DOHH2 (cell line): ENCODE results near the gene PRELID1.

Experiments
- H3F3A ChIP-seq: fragments of 200-600 bp; sonication (generic), shearing (Covaris generic); 2 replicates; pipeline ENCODE4 v1.6.0; 2016; ENCODE audit warnings: antibody characterized with exemption, mild to moderate bottlenecking; ENCODE audit not compliant: control insufficient read depth, insufficient read depth
- H3K27ac ChIP-seq: fragments of 200-600 bp; sonication (generic); 2 replicates; pipeline ENCODE4 v1.5.1; 2014; ENCODE audit warnings: low read depth, mild to moderate bottlenecking, low read length, moderate library complexity
- H3K27me3 ChIP-seq: fragments of 200-600 bp; sonication (generic); 2 replicates; pipeline ENCODE4 v1.6.1; 2014; ENCODE audit warnings: mild to moderate bottlenecking, low read length, mixed read lengths; ENCODE audit not compliant: control insufficient read depth
- H3K36me3 ChIP-seq: fragments of 200-600 bp; sonication (generic); 2 replicates; pipeline ENCODE4 v1.6.1; 2014; ENCODE audit warnings: mild to moderate bottlenecking, low read length, moderate library complexity, mixed read lengths; ENCODE audit not compliant: control insufficient read depth
- H3K4me1 ChIP-seq: fragments of 200-600 bp; sonication (generic); 2 replicates; pipeline ENCODE4 v1.6.1; 2014; ENCODE audit warnings: mild to moderate bottlenecking, low read length, mixed read lengths; ENCODE audit not compliant: control insufficient read depth
- H3K4me2 ChIP-seq: fragments of 200-600 bp; sonication (generic); 2 replicates; pipeline ENCODE4 v1.6.0; 2014; ENCODE audit warnings: mild to moderate bottlenecking, low read length, moderate library complexity
- H3K4me3 ChIP-seq: fragments of 200-600 bp; sonication (generic); 2 replicates; pipeline ENCODE4 v1.5.1; 2014; ENCODE audit warnings: mild to moderate bottlenecking, low read length, mixed read lengths
- H3K79me2 ChIP-seq: fragments of 200-600 bp; sonication (generic); 2 replicates; pipeline ENCODE4 v1.6.1; 2014; ENCODE audit warnings: mild to moderate bottlenecking, low read length, mixed read lengths; ENCODE audit not compliant: control insufficient read depth
- H3K9me2 ChIP-seq: fragments of 200-600 bp; sonication (generic); replicated peaks from 2 replicates; pipeline ENCODE4 v1.6.1; 2014; ENCODE audit warnings: mild to moderate bottlenecking, low read length, mixed read lengths; ENCODE audit not compliant: control insufficient read depth
- H3K9me3 ChIP-seq: fragments of 200-600 bp; sonication (generic); 2 replicates; pipeline ENCODE4 v1.6.1; 2014; ENCODE audit warnings: antibody characterized with exemption, low read length, mixed read lengths; ENCODE audit not compliant: control insufficient read depth, insufficient read depth
- H4K20me1 ChIP-seq: fragments of 200-600 bp; sonication (generic); 2 replicates; pipeline ENCODE4 v1.6.0; 2014; ENCODE audit warnings: low read depth, mild to moderate bottlenecking, antibody characterized with exemption, low read length, moderate library complexity; ENCODE audit not compliant: control insufficient read depth, insufficient read depth
- EZH2phosphoT487 ChIP-seq: fragments of 200-600 bp; sonication (generic); IDR thresholded peaks from 2 replicates; pipeline ENCODE4 v1.6.1; 2017; ENCODE audit warnings: borderline replicate concordance, mild to moderate bottlenecking, antibody characterized with exemption, low read length, moderate library complexity, mixed read lengths
- TF ChIP-seq, protein P1 (sequence below): fragments of 200-600 bp; sonication (generic); IDR thresholded peaks from one replicate; pipeline ENCODE4 v1.5.1; 2014; ENCODE audit warnings: antibody characterized with exemption, mild to moderate bottlenecking, low read depth, low read length; ENCODE audit not compliant: poor library complexity, severe bottlenecking

The PRELID1 gene

DNA sequence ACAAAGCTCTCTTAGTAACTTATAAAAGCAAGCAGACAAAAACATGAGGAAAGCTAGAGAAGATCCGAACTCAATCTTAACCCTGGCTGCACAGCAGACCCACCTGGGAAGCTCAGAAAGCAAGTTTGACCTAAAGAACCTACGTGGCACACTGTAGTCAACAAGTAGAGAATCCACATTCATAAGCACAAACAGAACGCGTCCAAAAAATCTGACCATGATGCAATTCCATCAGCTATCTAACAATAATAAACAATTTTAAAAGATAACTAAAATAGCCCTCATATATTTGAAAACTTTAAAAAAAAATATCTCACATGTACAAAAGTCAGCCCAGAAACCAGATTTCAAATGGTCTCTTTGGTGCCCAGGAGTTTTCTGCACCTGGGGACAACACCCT is 43.2 kb downstream of the PRELID1 start:
- Histone ChIP-seq H3K4me1 (peaks cover 27% of the 10 kb centered on the region), H3K27ac (no peak overlapping the region), H3F3A (0 out of 2 replicates have a peak, but pooled peaks cover 3% of the 10 kb centered on the region), H3K9me2 (no peaks in the 10 kb centered on the region), H3K4me2 (no peak overlapping the region), H3K79me2 (peaks cover 92% of the 10 kb centered on the region), H3K27me3 (no peaks in the 10 kb centered on the region), H3K9me3 (no peaks in the 10 kb centered on the region), H3K4me3 (no peak overlapping the region), H3K36me3 (peaks cover 57% of the 10 kb centered on the region), H4K20me1 (peaks cover 19% of the 10 kb centered on the region; the same call in 1 of the 2 replicates)
- TF ChIP-seq EZH2phosphoT487 = no peak
- TF ChIP-seq, protein P1, sequence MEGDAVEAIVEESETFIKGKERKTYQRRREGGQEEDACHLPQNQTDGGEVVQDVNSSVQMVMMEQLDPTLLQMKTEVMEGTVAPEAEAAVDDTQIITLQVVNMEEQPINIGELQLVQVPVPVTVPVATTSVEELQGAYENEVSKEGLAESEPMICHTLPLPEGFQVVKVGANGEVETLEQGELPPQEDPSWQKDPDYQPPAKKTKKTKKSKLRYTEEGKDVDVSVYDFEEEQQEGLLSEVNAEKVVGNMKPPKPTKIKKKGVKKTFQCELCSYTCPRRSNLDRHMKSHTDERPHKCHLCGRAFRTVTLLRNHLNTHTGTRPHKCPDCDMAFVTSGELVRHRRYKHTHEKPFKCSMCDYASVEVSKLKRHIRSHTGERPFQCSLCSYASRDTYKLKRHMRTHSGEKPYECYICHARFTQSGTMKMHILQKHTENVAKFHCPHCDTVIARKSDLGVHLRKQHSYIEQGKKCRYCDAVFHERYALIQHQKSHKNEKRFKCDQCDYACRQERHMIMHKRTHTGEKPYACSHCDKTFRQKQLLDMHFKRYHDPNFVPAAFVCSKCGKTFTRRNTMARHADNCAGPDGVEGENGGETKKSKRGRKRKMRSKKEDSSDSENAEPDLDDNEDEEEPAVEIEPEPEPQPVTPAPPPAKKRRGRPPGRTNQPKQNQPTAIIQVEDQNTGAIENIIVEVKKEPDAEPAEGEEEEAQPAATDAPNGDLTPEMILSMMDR = no peak

DNA sequence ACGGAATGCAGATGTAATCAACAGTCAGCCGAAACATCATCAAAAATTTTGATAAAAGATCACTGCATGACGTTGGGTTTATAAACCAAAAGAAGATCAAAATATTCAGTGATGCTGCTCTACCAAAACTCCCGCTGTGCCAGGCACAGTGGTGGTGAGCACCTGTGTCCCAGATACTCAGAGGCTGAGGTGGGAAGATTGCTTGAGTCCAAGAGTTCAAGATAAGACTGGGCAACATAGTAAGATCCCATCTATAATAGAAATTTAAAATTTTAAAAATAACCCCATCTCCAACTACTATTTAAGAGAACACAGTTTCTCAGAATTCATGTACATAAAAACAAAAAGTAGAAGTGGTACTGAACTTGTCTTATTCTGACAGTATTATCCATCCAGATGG is 44.1 kb downstream of the PRELID1 start:
- no peak overlapping the region for H3K27ac ChIP-seq
- peak overlapping the region; percentile 30; the same call in 1 of the 2 replicates for H3K4me2 ChIP-seq
- peaks cover 33% of the 10 kb centered on the region for H3K4me1 ChIP-seq
- TF ChIP-seq EZH2phosphoT487 = no peak
- TF ChIP-seq, protein P1 = no peak
- H3K27me3 ChIP-seq = no peaks in the 10 kb centered on the region
- peaks cover 19% of the 10 kb centered on the region; the same call in 1 of the 2 replicates for H4K20me1 ChIP-seq
- H3K9me2 ChIP-seq = no peaks in the 10 kb centered on the region
- H3K9me3 ChIP-seq = no peaks in the 10 kb centered on the region
- peaks cover 84% of the 10 kb centered on the region for H3K79me2 ChIP-seq
- H3K4me3 ChIP-seq = no peak overlapping the region
- peaks cover 51% of the 10 kb centered on the region for H3K36me3 ChIP-seq
- 0 out of 2 replicates have a peak, but pooled peaks cover 3% of the 10 kb centered on the region for H3F3A ChIP-seq

DNA sequence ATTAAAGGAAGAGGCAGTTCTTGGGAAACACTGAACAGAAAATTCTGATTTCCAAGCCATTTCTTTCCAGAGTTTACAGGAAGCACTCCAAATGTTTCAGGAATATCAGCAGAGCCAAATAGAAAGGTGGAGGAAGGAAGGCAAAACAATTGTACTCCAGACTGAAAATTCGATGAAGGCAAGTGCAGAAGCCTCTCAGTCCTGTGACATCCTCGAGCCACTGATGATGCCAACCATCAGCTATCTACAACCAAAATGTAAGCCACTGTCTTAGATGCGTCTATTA is 45.7 kb downstream of the PRELID1 start:
- Histone ChIP-seq H3K27ac (no peak overlapping the region), H3K9me2 (no peaks in the 10 kb centered on the region), H3K27me3 (no peaks in the 10 kb centered on the region), H3K79me2 (peaks cover 70% of the 10 kb centered on the region), H3K36me3 (peaks cover 43% of the 10 kb centered on the region), H3K4me1 (peaks cover 33% of the 10 kb centered on the region), H3F3A (0 out of 2 replicates have a peak, but pooled peaks cover 3% of the 10 kb centered on the region), H3K9me3 (no peaks in the 10 kb centered on the region), H4K20me1 (peaks cover 19% of the 10 kb centered on the region; the same call in 1 of the 2 replicates), H3K4me3 (peak overlapping the region; percentile 89), H3K4me2 (peak overlapping the region; percentile 71)
- TF ChIP-seq, protein P1 = no peak
- no peak for TF ChIP-seq EZH2phosphoT487

DNA sequence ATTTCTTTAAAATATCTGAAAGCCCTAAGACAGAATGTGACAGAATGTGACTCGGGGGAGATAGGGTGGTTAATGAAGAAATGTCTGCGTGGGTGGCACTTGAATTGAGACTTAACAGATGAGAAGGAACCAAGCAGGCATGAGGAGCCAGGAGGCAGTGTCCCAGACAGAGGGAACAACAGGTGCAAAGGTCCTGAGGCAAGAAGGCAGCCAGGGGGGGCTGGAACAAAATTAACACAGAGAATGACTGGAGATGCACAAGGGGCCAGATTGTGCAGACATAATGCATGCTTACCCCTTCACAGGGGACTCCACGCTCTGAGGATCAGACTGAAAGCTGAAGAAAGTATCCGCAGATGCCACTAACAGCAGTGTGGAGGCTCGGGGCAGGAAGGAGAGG is 46.2 kb downstream of the PRELID1 start:
- TF ChIP-seq EZH2phosphoT487 = no peak
- TF ChIP-seq, protein P1 = no peak
- Histone ChIP-seq H3K27ac (no peak overlapping the region), H3K9me2 (no peaks in the 10 kb centered on the region), H3K27me3 (no peaks in the 10 kb centered on the region), H3K4me2 (peak overlapping the region; percentile 71), H3K4me3 (peak overlapping the region; percentile 89), H3F3A (0 out of 2 replicates have a peak, but pooled peaks cover 3% of the 10 kb centered on the region), H3K4me1 (peaks cover 33% of the 10 kb centered on the region), H3K79me2 (peaks cover 65% of the 10 kb centered on the region), H3K9me3 (no peaks in the 10 kb centered on the region), H4K20me1 (peaks cover 19% of the 10 kb centered on the region; the same call in 1 of the 2 replicates), H3K36me3 (peaks cover 43% of the 10 kb centered on the region)
